Stomach (tissue), 9 donors: ENCODE results near the gene FDXR. TPM values are rescaled to one million over a fixed set of nuclear protein-coding genes. Genes with fewer than 3 reads are reported as not detected.

Experiments used
- DNase-seq, 2 donors: peaks; one replicate each; pipeline versions ENCODE4 v3.0.0 to v3.0.0-alpha.2; 2013 to 2019
- H3K27ac ChIP-seq, 5 donors: fragments of 200-600 bp in 4 of 5; sonication (generic) in 4 of 5; one replicate each; pipeline ENCODE4 v1.5.1; 2013 to 2019; ENCODE audit warnings: mild to moderate bottlenecking in 1 of 5, moderate library complexity in 1 of 5
- H3K27me3 ChIP-seq, 3 donors: fragments of 200-600 bp; sonication (generic); one replicate each; pipeline ENCODE4 v1.5.1; 2017 to 2019; ENCODE audit warnings: mixed run types in 1 of 3
- H3K36me3 ChIP-seq, 4 donors: fragments of 200-600 bp; sonication (generic); 1 replicate in 3 of 4; 2 replicates in 1 of 4; pipeline ENCODE4 v1.5.1; 2016 to 2019
- H3K4me1 ChIP-seq, 4 donors: fragments of 200-600 bp; sonication (generic); one replicate each; pipeline ENCODE4 v1.5.1; 2016 to 2019
- H3K4me3 ChIP-seq, 4 donors: fragments of 200-600 bp; sonication (generic) in 3 of 4; one replicate each; pipeline ENCODE4 v1.5.1; 2016 to 2019; ENCODE audit warnings: mild to moderate bottlenecking in 1 of 4
- H3K9me3 ChIP-seq, 4 donors: fragments of 200-600 bp; sonication (generic); one replicate each; pipeline ENCODE4 v1.5.1; 2016 to 2019
- EP300 ChIP-seq: sonication (generic); formaldehyde crosslinking; IDR thresholded peaks from one replicate; pipeline ENCODE4 v1.6.1; 2017; ENCODE audit warnings: antibody characterized with exemption
- POLR2A ChIP-seq, 4 donors: fragments of 450-650 bp; IDR thresholded peaks; one replicate each; pipeline ENCODE4 v1.6.1; 2016; ENCODE audit warnings: antibody characterized with exemption in 4 of 4, control low read depth in 2 of 4, mild to moderate bottlenecking in 1 of 4, moderate library complexity in 1 of 4
- POLR2AphosphoS5 ChIP-seq, 3 donors: sonication (generic); formaldehyde crosslinking; IDR thresholded peaks; one replicate each; pipeline ENCODE4 v1.6.1; 2016; ENCODE audit warnings: antibody characterized with exemption in 3 of 3
- WGBS, 5 donors: extraction: QIAGEN DNeasy Blood & Tissue Kit in 3 of 5; methylation state at CpG; one replicate each; pipeline versions ENCODE4 v1.1.5 to v1.1.7; 2013 to 2018; 5-methylcytosine and 5-hydroxymethylcytosine counted together
- intact Hi-C: fragments of 100-400 bp; cut with DNase I; formaldehyde crosslinking; loops from one replicate; pipeline ENCODE4 v1.15.1; 2023; ENCODE audit warnings: low total_unique reads
- polyA plus RNA-seq, 3 donors: library from polyadenylated mRNA; stranded (reverse); fragments of 200-250 nt; gene quantifications; one replicate each; pipeline ENCODE4 v1.2.3, GENCODE V29; 2013
- total RNA-seq, 5 donors: library from RNA; depleted of rRNA; stranded (reverse); fragments of >200 nt; gene quantifications; one replicate each; pipeline versions ENCODE4 v1.1.0 to v1.2.3, GENCODE V29; 2014 to 2016
- TF ChIP-seq, protein P1 (sequence below), 7 experiments: fragments of 450-650 bp in 4 of 7; fragments of 200-600 bp in 3 of 7; sonication (generic) in 3 of 7; IDR thresholded peaks; one replicate each; pipeline ENCODE4 v1.5.1; 2016 to 2019; ENCODE audit warnings: antibody characterized with exemption in 7 of 7, control low read depth in 2 of 7, mild to moderate bottlenecking in 1 of 7
- donor health status: healthy with polysubstance abuse.
- donor health status: Bipolar disorder and iron deficiency.
- donor health status: healthy.

The FDXR gene
- total and polyA plus RNA-seq, 8 donors: 0.58 to 94.1 (median 13.9) TPM

DNA sequence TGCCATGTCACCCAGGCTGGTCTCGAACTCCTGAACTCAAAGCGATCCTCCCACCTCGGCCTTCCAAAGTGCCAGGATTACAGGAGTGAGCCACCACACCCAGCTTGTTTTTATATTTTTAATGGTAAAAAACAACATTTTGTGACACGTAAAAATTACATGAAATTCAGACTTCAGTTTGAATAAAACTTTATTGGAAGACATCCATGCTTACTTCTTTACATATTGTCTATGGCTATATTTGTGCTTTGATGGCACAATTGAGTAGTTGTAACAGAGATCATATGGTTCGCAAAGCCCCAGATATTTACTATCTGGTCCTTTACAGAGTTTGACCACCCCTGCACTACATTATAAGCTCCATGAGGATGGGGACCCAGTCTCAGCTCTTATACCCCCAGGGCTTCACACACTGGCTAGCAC is 1.8 kb upstream of the FDXR start:
- Histone ChIP-seq H3K27ac (no peak overlapping the region), H3K4me1 (peaks cover 26 to 42% (median 34%) of the 10 kb centered on the region in 4 donors), H3K4me3 (no peak overlapping the region), H3K9me3 (no peaks in the 10 kb centered on the region), H3K36me3 (no peaks in the 10 kb centered on the region), H3K27me3 (peaks cover 0 to 12% (median 0%) of the 10 kb centered on the region in 3 donors)
- no peak for DNase-seq
- TF ChIP-seq EP300: no peak
- TF ChIP-seq POLR2AphosphoS5 (IDR thresholded peaks at IDR 0.05): no peak
- TF ChIP-seq, protein P1, sequence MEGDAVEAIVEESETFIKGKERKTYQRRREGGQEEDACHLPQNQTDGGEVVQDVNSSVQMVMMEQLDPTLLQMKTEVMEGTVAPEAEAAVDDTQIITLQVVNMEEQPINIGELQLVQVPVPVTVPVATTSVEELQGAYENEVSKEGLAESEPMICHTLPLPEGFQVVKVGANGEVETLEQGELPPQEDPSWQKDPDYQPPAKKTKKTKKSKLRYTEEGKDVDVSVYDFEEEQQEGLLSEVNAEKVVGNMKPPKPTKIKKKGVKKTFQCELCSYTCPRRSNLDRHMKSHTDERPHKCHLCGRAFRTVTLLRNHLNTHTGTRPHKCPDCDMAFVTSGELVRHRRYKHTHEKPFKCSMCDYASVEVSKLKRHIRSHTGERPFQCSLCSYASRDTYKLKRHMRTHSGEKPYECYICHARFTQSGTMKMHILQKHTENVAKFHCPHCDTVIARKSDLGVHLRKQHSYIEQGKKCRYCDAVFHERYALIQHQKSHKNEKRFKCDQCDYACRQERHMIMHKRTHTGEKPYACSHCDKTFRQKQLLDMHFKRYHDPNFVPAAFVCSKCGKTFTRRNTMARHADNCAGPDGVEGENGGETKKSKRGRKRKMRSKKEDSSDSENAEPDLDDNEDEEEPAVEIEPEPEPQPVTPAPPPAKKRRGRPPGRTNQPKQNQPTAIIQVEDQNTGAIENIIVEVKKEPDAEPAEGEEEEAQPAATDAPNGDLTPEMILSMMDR (IDR thresholded peaks at IDR 0.05): no peak
- no peak for TF ChIP-seq POLR2A (IDR thresholded peaks at IDR 0.05)
- intact Hi-C loops: no loop called here
- WGBS, 5 donors: 96 to 98% (median 98%) methylated on average over 5 of the region's 5 CpGs

DNA sequence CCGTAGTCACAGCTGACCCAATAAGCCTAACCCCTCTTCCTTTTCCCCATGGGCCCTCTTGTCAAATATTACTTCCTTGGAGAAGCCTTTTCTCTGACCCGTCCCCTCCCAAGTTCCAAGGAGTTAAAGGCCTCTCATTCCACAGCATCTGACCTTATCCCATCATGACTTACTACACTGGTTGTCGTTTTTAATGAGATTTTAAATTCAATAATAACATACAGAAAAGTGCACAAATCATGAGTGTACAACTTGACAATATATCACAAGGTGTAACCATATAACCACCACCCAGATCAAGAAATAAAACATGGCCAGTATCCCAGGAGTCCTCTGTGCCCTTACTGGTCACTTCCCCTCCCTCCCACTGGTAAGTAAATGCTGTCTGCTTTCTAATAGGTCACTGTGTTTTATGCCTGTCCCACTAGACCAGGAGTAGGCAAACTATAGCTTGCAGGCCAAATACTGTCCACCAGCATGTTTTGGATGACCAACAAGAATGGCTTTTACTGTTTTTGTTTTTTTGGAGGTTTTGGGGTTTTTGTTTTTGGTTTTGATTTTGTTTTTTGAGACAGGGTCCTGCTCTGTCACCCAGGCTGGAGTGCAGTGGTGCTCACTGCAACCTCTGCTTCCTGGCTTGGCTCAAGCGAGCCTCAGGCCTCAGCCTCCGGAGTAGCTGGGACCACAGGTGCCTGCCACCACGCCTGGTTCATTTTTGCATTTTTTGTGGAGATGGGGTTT is 1.2 kb upstream of the FDXR start:
- 52 to 59% (median 57%) methylated on average over 6 of the region's 6 CpGs for WGBS, 5 donors
- H3K4me1 ChIP-seq: peaks cover 26 to 42% (median 34%) of the 10 kb centered on the region in 4 donors
- TF ChIP-seq, protein P1 (IDR thresholded peaks at IDR 0.05): no peak
- TF ChIP-seq POLR2AphosphoS5 (IDR thresholded peaks at IDR 0.05) (no peak), EP300 (no peak), POLR2A (IDR thresholded peaks at IDR 0.05) (no peak)
- H3K27ac ChIP-seq: peak overlapping the region in 4 of 5 donors; percentile 92 to 96 (median 94)
- peaks cover 0 to 12% (median 0%) of the 10 kb centered on the region in 3 donors for H3K27me3 ChIP-seq
- intact Hi-C loops: no loop called here
- H3K9me3 ChIP-seq: no peaks in the 10 kb centered on the region
- H3K4me3 ChIP-seq: peak overlapping the region; percentile 58 to 72 (median 64)
- no peaks in the 10 kb centered on the region for H3K36me3 ChIP-seq
- DNase-seq: no peak

DNA sequence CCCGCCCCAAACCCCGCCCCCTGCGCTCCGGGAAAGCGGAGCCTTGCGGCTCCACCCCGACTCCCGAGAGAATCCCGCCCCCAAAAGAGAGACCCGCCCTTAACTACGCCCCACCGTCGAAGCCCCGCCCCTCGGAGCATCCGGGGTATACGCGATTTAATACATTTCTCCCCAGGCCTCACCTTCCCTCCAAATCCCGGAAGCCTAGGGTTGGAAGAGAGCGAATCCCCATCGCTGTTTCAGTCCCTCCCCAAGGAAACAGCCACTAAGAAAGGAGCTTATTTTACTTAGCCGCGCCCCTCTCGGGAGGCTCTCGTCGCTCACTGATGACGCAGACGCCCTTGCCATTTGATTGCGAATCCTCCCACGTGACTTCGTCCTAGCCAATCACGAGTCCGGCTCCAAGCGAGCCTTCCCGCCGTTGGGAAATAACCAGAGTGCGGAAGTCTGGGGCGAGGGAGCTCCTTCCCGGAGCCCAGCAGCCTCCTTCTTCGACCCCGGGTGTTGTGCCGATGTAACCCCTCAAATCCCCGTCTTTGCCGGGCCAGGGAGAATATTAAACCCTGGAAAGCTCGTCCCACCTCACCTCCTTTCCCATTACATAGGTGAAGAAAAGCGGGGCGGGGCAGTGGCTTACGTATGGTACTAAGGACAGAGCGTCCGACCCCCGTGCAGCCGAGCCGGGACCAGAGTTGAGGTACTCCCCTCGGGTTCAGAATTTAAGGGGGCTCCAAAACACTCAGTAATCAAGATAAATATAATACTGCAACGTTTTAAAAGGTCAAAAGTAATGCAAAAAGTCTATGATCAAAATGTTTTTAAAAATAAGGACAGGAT is 461 bp upstream of the FDXR start:
- H3K36me3 ChIP-seq: no peaks in the 10 kb centered on the region
- H3K4me3 ChIP-seq: peak overlapping the region; percentile 58 to 72 (median 64)
- H3K4me1 ChIP-seq: peaks cover 26 to 38% (median 32%) of the 10 kb centered on the region in 4 donors
- peaks cover 0 to 8% (median 0%) of the 10 kb centered on the region in 3 donors for H3K27me3 ChIP-seq
- peak; percentile 100 for DNase-seq
- H3K9me3 ChIP-seq: no peaks in the 10 kb centered on the region
- 0 to 1% (median 0%) methylated on average over 41 to 55 of the region's 55 CpGs for WGBS, 5 donors
- intact Hi-C loops: no loop called here
- peak overlapping the region; percentile 92 to 96 (median 94) for H3K27ac ChIP-seq
- peak; percentile 92 to 99 (median 99) for TF ChIP-seq POLR2AphosphoS5 (IDR thresholded peaks at IDR 0.05)
- TF ChIP-seq, protein P1 (IDR thresholded peaks at IDR 0.05): no peak
- no peak for TF ChIP-seq EP300
- TF ChIP-seq POLR2A (IDR thresholded peaks at IDR 0.05): peak in 2 of 4 donors; percentile 94 to 97

DNA sequence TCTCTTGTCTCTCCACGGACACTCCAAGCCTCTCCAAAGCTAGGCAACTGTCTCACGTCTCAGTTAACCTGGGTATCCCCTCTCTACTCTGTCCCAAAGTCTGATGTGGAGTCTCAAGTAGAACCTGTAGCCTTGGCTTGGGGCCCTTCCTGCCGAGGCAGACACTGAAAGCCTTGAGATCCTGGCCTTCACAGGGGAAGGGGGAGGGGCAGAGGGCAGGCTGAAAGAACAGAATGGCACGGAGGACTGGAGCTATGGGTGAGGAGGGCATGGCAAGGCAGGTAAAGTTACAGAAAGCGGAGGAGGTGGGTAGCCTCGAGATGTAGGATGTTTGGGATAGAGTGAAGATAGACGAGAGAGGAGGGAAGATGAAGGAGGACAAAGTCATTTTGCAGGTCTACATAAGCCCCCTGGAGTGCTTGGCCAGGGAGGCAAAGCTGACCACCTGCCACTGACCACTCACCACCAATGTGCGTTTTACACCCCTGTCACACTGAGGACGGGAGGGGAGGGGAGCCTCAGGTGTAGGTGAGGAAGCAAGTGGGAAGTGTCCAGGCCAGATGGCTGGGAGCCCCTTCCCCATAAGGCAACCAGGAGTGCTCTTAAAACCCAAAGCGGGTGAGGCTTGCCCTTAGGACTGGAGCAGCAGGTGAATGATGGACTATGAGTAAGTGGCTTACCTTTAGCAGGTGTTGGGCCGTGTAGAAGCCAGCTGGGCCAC is 1.3 kb downstream of the FDXR start:
- Histone ChIP-seq H3K27ac (no peak overlapping the region), H3K27me3 (no peaks in the 10 kb centered on the region), H3K36me3 (no peaks in the 10 kb centered on the region), H3K4me3 (peak overlapping the region in 2 of 4 donors; percentile 58 to 67), H3K9me3 (no peaks in the 10 kb centered on the region), H3K4me1 (peaks cover 13 to 23% (median 18%) of the 10 kb centered on the region in 4 donors)
- WGBS, 5 donors: 77 to 88% (median 84%) methylated on average over 11 of the region's 11 CpGs
- TF ChIP-seq EP300: no peak
- TF ChIP-seq POLR2A (IDR thresholded peaks at IDR 0.05): no peak
- no peak for TF ChIP-seq POLR2AphosphoS5 (IDR thresholded peaks at IDR 0.05)
- TF ChIP-seq, protein P1 (IDR thresholded peaks at IDR 0.05): no peak
- intact Hi-C loops: no loop called here
- no peak for DNase-seq
